ENCODE results near the gene PRPF6. TPM values are rescaled to one million over a fixed set of nuclear protein-coding genes. Genes with fewer than 3 reads are reported as not detected.

Gene PRPF6
- total and polyA plus RNA-seq, 2 of the 13 experiments (the other 11 are each of a cell fraction or from before 2014, with no cell fraction given), result 63.7 to 101 TPM

DNA sequence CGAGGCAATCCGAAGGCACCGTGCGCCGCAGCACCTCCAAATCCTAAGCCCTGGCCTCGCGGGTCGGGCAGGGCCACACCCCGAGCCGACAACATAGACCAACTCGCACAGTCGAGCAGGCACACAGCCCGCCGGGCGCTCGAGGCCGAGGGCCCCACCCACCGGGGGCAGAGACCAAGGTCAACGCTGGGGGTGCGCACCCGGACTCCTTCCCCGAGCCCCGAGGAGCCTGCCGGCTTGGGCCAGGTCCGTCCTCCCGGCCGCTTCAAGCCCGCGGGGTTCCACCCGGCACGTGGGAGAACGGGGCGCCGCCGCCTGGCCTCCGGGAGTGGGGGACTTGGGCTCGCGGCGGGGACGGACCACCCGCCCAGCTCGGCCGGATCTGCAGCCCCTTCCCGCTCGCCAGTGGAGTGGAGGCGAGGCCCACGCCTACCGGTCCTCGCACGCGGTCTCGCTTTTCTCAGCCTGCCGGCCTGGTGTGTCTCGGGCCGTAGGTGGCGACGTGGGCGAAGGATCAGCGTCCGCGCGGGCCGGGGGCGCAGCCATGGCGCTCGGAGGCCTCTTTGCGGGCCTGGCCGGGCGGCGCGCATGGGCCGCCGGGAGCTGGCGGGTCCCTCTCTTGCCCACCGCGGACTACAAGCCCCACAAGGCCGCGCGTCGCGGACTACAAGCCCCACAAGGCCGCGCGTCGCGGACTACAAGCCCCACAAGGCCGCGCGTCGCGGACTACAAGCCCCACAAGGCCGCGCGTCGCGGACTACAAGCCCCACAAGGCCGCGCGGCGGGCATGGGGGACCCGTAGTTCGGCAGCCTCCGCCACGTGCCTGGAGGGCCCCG, 24.9 kb upstream of the PRPF6 start, which contains the start of gene UCKL1 (continued):
- TF ChIP-seq, protein P1, sequence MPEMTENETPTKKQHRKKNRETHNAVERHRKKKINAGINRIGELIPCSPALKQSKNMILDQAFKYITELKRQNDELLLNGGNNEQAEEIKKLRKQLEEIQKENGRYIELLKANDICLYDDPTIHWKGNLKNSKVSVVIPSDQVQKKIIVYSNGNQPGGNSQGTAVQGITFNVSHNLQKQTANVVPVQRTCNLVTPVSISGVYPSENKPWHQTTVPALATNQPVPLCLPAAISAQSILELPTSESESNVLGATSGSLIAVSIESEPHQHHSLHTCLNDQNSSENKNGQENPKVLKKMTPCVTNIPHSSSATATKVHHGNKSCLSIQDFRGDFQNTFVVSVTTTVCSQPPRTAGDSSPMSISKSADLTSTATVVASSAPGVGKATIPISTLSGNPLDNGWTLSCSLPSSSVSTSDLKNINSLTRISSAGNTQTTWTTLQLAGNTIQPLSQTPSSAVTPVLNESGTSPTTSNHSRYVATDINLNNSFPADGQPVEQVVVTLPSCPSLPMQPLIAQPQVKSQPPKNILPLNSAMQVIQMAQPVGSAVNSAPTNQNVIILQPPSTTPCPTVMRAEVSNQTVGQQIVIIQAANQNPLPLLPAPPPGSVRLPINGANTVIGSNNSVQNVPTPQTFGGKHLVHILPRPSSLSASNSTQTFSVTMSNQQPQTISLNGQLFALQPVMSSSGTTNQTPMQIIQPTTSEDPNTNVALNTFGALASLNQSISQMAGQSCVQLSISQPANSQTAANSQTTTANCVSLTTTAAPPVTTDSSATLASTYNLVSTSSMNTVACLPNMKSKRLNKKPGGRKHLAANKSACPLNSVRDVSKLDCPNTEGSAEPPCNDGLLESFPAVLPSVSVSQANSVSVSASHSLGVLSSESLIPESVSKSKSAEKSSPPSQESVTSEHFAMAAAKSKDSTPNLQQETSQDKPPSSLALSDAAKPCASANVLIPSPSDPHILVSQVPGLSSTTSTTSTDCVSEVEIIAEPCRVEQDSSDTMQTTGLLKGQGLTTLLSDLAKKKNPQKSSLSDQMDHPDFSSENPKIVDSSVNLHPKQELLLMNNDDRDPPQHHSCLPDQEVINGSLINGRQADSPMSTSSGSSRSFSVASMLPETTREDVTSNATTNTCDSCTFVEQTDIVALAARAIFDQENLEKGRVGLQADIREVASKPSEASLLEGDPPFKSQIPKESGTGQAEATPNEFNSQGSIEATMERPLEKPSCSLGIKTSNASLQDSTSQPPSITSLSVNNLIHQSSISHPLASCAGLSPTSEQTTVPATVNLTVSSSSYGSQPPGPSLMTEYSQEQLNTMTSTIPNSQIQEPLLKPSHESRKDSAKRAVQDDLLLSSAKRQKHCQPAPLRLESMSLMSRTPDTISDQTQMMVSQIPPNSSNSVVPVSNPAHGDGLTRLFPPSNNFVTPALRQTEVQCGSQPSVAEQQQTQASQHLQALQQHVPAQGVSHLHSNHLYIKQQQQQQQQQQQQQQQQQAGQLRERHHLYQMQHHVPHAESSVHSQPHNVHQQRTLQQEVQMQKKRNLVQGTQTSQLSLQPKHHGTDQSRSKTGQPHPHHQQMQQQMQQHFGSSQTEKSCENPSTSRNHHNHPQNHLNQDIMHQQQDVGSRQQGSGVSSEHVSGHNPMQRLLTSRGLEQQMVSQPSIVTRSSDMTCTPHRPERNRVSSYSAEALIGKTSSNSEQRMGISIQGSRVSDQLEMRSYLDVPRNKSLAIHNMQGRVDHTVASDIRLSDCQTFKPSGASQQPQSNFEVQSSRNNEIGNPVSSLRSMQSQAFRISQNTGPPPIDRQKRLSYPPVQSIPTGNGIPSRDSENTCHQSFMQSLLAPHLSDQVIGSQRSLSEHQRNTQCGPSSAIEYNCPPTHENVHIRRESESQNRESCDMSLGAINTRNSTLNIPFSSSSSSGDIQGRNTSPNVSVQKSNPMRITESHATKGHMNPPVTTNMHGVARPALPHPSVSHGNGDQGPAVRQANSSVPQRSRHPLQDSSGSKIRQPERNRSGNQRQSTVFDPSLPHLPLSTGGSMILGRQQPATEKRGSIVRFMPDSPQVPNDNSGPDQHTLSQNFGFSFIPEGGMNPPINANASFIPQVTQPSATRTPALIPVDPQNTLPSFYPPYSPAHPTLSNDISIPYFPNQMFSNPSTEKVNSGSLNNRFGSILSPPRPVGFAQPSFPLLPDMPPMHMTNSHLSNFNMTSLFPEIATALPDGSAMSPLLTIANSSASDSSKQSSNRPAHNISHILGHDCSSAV (CRISPR knock-in tag; IDR thresholded peaks at IDR 0.05; ENCODE audit: borderline replicate concordance), result peak; percentile 97
- TF ChIP-seq HOXA5 (CRISPR knock-in tag; IDR thresholded peaks at IDR 0.05), result peak; percentile 98
- TF ChIP-seq SP4 (CRISPR knock-in tag; IDR thresholded peaks at IDR 0.05), result peak; percentile 91
- TF ChIP-seq FOSL1 (CRISPR knock-in tag; IDR thresholded peaks at IDR 0.05; ENCODE audit: borderline replicate concordance), result 0 out of 2 replicates have a peak, but pooled peaks have one; percentile 61
- peak; percentile 77 for TF ChIP-seq RAD21 (CRISPR knock-in tag; IDR thresholded peaks at IDR 0.05)
- TF ChIP-seq SIN3A (IDR thresholded peaks at IDR 0.05; ENCODE audit: borderline replicate concordance, low read depth, low read length), result peak; percentile 95
- no peak for TF ChIP-seq ZKSCAN1 (IDR thresholded peaks at IDR 0.05; ENCODE audit: low read length)
- peak; percentile 81 for TF ChIP-seq ZNF780A (CRISPR knock-in tag; IDR thresholded peaks at IDR 0.05)
- no peak for TF ChIP-seq ZNF136 (CRISPR knock-in tag; IDR thresholded peaks at IDR 0.05; ENCODE audit: low read depth)
- peak; percentile 99 for TF ChIP-seq ZBTB7A (CRISPR knock-in tag; IDR thresholded peaks at IDR 0.05)
- TF ChIP-seq ZNF556 (CRISPR knock-in tag; IDR thresholded peaks at IDR 0.05; ENCODE audit: borderline replicate concordance), result peak; percentile 99; the same call in 1 of the 2 replicates
- TF ChIP-seq SMAD3 (CRISPR knock-in tag; IDR thresholded peaks at IDR 0.05), result peak; percentile 39; the same call in 1 of the 2 replicates
- TF ChIP-seq KDM1A (CRISPR knock-in tag; IDR thresholded peaks at IDR 0.05), result no peak
- peak; percentile 100 for TF ChIP-seq ZNF333 (CRISPR knock-in tag; IDR thresholded peaks at IDR 0.05; ENCODE audit: borderline replicate concordance)
- no peak for TF ChIP-seq EHMT2 (IDR thresholded peaks at IDR 0.05; ENCODE audit: borderline replicate concordance, low read depth, low read length)
- peak; percentile 95 for TF ChIP-seq NR2C2 (CRISPR knock-in tag; IDR thresholded peaks at IDR 0.05; ENCODE audit: borderline replicate concordance)
- peak; percentile 98 for TF ChIP-seq ATF5 (CRISPR knock-in tag; IDR thresholded peaks at IDR 0.05; ENCODE audit: low read depth)
- TF ChIP-seq ZNF468 (CRISPR knock-in tag; IDR thresholded peaks at IDR 0.05), result no peak
- TF ChIP-seq MTF1 (CRISPR knock-in tag; IDR thresholded peaks at IDR 0.05), result peak; percentile 94
- TF ChIP-seq ATAD3A (CRISPR knock-in tag; IDR thresholded peaks at IDR 0.05), result peak; percentile 69; the same call in 1 of the 2 replicates
- peak; percentile 31 for TF ChIP-seq ZNF296 (CRISPR knock-in tag; conservative IDR thresholded peaks at IDR 0.05)
- peak; percentile 92 for TF ChIP-seq ZNF530 (CRISPR knock-in tag; IDR thresholded peaks at IDR 0.05; ENCODE audit: low read depth)
- peak; percentile 49; the same call in 1 of the 2 replicates for TF ChIP-seq ZNF7 (CRISPR knock-in tag; IDR thresholded peaks at IDR 0.05)

Data from HepG2 (cell line).